G401 (cell line): Measurements from ENCODE around the gene ATP6V1G1. TPM values are rescaled to one million over a fixed set of nuclear protein-coding genes. Genes with fewer than 3 reads are reported as not detected.

Experiments used
- DNase-seq: peaks from one replicate; pipeline ENCODE4 v3.0.0-alpha.2; 2015; ENCODE audit warnings: low spot score
- in situ Hi-C: cut with HindIII; loops from 2 replicates; pipeline ENCODE4 v1.10.0; 2016; ENCODE audit warnings: low sequenced_read_pairs, mixed read lengths
- total RNA-seq: library from RNA; depleted of rRNA; stranded (reverse); fragments of >200 nt; shearing (Covaris generic); gene quantifications from 2 replicates; pipeline ENCODE4 v1.2.3, GENCODE V29; 2014; rRNA removed

ATP6V1G1 gene
- total RNA-seq, 1 experiment from 2014 or later = 235 TPM

GRCh38 chr9:114638404-114638803 lies 50.8 kb downstream of the ATP6V1G1 start:
- in situ Hi-C loops = no loop called here
- no peak for DNase-seq

GRCh38 chr9:114641967-114642366 lies 54.4 kb downstream of the ATP6V1G1 start:
- in situ Hi-C loops = no loop called here
- no peak for DNase-seq

GRCh38 chr9:114643001-114643400 lies 55.4 kb downstream of the ATP6V1G1 start:
- in situ Hi-C loops = no loop called here
- DNase-seq = no peak

- no peak for DNase-seq
- in situ Hi-C loops = no loop called here
Observed at GRCh38 chr9:114643896-114644295, 56.3 kb downstream of the ATP6V1G1 start.

Other genes starting within 250 kb of the ATP6V1G1 start
- gene AKNA, start 199.8 kb upstream of the ATP6V1G1 start, total RNA-seq = 3.1 and 5.1 TPM in 2 replicates
- 4.7 and 7.2 TPM in 2 replicates for gene WHRN, start 82.3 kb upstream of the ATP6V1G1 start, total RNA-seq
- gene TMEM268, start 23.5 kb downstream of the ATP6V1G1 start, total RNA-seq = 16.4 and 22.2 TPM in 2 replicates
- not detected in 2 replicates for gene TEX53, start 70.0 kb downstream of the ATP6V1G1 start, total RNA-seq
- gene TEX48, start 94.4 kb downstream of the ATP6V1G1 start, total RNA-seq = not detected in 2 replicates
- gene TNFSF15, start 218.3 kb downstream of the ATP6V1G1 start, total RNA-seq = not detected in 2 replicates